ENCODE results near the gene SECISBP2L. TPM values are rescaled to one million over a fixed set of nuclear protein-coding genes. Genes with fewer than 3 reads are reported as not detected.

SECISBP2L gene
- total and polyA plus RNA-seq, 9 of the 15 experiments (the other 6 are each of a cell fraction or from before 2014, with no cell fraction given): 0.55 to 14.1 (median 10.4) TPM

GRCh38 chr15:49037546-49037940 lies 8.7 kb downstream of the SECISBP2L start:
- H3K4me2 ChIP-seq (ENCODE audit: insufficient read depth, low read length): no peak overlapping the region

DNA sequence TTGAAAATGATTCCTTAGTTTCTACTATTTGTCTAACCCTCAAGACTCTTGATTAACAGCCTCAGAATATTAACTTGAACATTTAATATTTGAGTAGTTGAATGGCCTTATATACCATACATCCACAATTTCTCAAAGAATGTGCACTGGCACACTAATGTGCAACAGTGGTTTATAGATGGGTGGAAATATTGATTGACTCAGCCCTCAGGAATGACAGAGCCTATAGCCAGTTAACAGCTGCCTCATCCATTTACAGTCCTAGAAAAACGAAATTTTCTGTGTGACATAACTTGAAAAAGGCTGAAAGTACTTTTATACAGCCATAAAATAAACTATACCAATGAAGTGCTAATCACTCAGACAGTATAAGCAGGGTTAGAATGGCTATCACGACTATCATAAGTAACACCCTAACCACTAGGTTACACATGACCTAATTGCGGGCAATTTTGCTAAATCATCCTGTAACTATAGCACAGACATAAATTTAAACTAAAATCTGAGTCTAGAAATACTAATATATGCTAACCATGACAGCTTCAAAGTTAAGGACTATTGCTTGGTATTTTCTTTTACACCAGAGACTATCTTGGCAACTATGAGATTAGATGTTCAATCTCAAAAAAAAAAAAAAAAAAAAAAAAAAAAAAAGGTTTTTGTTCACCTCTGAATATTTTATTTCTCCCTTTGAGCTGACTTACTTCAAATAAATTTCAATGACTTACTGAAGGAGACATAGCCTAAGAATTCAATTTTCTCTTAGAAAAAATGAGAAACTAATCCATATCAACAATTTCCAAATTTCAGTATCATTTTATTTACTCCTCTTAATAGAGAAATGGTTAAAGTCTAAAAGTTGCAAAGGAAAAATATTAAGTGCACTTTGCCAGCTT lies 9.3 kb downstream of the SECISBP2L start:
- no peaks in the 10 kb centered on the region for H3K9me3 ChIP-seq (replicated peaks; ENCODE audit: control insufficient read depth, insufficient read depth, low read depth, low read length)
- no peak for TF ChIP-seq TAL1 (IDR thresholded peaks at IDR 0.05)
- TF ChIP-seq MEIS2 (IDR thresholded peaks at IDR 0.05; ENCODE audit: partially characterized antibody): peak; percentile 33
- no peak for TF ChIP-seq MXD1 (CRISPR knock-in tag; IDR thresholded peaks at IDR 0.05; ENCODE audit: borderline replicate concordance, poor library complexity, severe bottlenecking)
- no peak for TF ChIP-seq RBM15 (IDR thresholded peaks at IDR 0.05; ENCODE audit: insufficient read depth, low read length)
- TF ChIP-seq GABPA (tag; conservative IDR thresholded peaks at IDR 0.05; ENCODE audit: low read depth): no peak
- TF ChIP-seq C11orf30 (IDR thresholded peaks at IDR 0.05; ENCODE audit: low read depth): peak; percentile 65; the same call in 1 of the 2 replicates
- peak; percentile 62 for TF ChIP-seq MAFG (tag; conservative IDR thresholded peaks at IDR 0.05)
- TF ChIP-seq ZMIZ1 (IDR thresholded peaks at IDR 0.05; ENCODE audit: low read depth in 2 of 2, low read length in 2 of 2): no peak
- peak; percentile 39 for TF ChIP-seq ZNF316 (IDR thresholded peaks at IDR 0.05)
- no peak for TF ChIP-seq POLR2G (IDR thresholded peaks at IDR 0.05; ENCODE audit: low read depth, low read length)

More at GRCh38 chr15:49037546-49037940, 8.7 kb downstream of the SECISBP2L start:
- H2AFZ ChIP-seq (ENCODE audit: low read depth, low read length): no peak overlapping the region
- ChIA-PET POLR2A (interaction anchor here (1.1 to 1.4 kb wide), 2 partner anchors 9 to 12 kb away, joined by 3 to 4 read pairs; partner anchors contain the start of gene SECISBP2L), CTCF (ENCODE audit: low intra/inter-chr PET ratio) (no interaction called here)
- no peaks in the 10 kb centered on the region for H3K9me1 ChIP-seq (ENCODE audit: control insufficient read depth, insufficient read depth, low read length)
- no peak overlapping the region for H3K27ac ChIP-seq (ENCODE audit: extremely low read depth, low read depth, low read length)
- H3K27me3 ChIP-seq (ENCODE audit: control insufficient read depth in 2 of 2, insufficient read depth in 2 of 2, low read length in 2 of 2): no peaks in the 10 kb centered on the region
- intact Hi-C loops (cut with micrococcal nuclease): no loop called here
- H3K79me2 ChIP-seq (ENCODE audit: control insufficient read depth, insufficient read depth, low read length): peaks cover 22% of the 10 kb centered on the region
- in situ Hi-C loops (cut with MboI): no loop called here
- BruUV-seq (replicated peaks): no TSS peak
- H3K9ac ChIP-seq (ENCODE audit: insufficient read depth in 1 of 2, low read depth in 2 of 2, low read length in 2 of 2): no peak overlapping the region
- H3K36me3 ChIP-seq (ENCODE audit: control insufficient read depth, insufficient read depth, low read length): peaks cover 18% of the 10 kb centered on the region
- no peak for TF ChIP-seq CC2D1A (IDR thresholded peaks at IDR 0.05)
- ATAC-seq (no peak), DNase-seq (ENCODE audit: extremely low read depth in 1 of 4, low spot score in 3 of 4) (no peak), FAIRE-seq (no peak)
- no peak overlapping the region for H3K4me3 ChIP-seq
- no peaks in the 10 kb centered on the region; a peak in 1 of 5 replicates for H3K4me1 ChIP-seq (replicated peaks in 1 of 2; ENCODE audit: control insufficient read depth in 2 of 2, insufficient read depth in 2 of 2, low read length in 2 of 2)
- no peaks in the 10 kb centered on the region for H4K20me1 ChIP-seq (replicated peaks; ENCODE audit: control insufficient read depth, insufficient read depth, low read length)
- H3K9me3 ChIP-seq (replicated peaks; ENCODE audit: control insufficient read depth, insufficient read depth, low read depth, low read length): no peaks in the 10 kb centered on the region

More for the DNA sequence above, 9.3 kb downstream of the SECISBP2L start:
- Histone ChIP-seq H3K4me2 (ENCODE audit: insufficient read depth, low read length) (no peak overlapping the region), H3K36me3 (ENCODE audit: control insufficient read depth, insufficient read depth, low read length) (peaks cover 16% of the 10 kb centered on the region), H3K27me3 (ENCODE audit: control insufficient read depth in 2 of 2, insufficient read depth in 2 of 2, low read length in 2 of 2) (no peaks in the 10 kb centered on the region), H3K4me1 (replicated peaks in 1 of 2; ENCODE audit: control insufficient read depth in 2 of 2, insufficient read depth in 2 of 2, low read length in 2 of 2) (no peaks in the 10 kb centered on the region; a peak in 1 of 5 replicates), H3K9me1 (ENCODE audit: control insufficient read depth, insufficient read depth, low read length) (no peaks in the 10 kb centered on the region), H3K9ac (ENCODE audit: insufficient read depth in 1 of 2, low read depth in 2 of 2, low read length in 2 of 2) (no peak overlapping the region), H2AFZ (ENCODE audit: low read depth, low read length) (0 out of 2 replicates have a peak overlapping the region, but pooled peaks have one; percentile 34), H3K79me2 (ENCODE audit: control insufficient read depth, insufficient read depth, low read length) (peaks cover 16% of the 10 kb centered on the region), H4K20me1 (replicated peaks; ENCODE audit: control insufficient read depth, insufficient read depth, low read length) (no peaks in the 10 kb centered on the region), H3K4me3 (no peak overlapping the region), H3K27ac (ENCODE audit: extremely low read depth, low read depth, low read length) (no peak overlapping the region)
- WGBS (ENCODE audit: insufficient coverage, low coverage, missing lambda C conversion rate): 6% methylated on average over 3 of the region's 3 CpGs
- in situ Hi-C loops (cut with MboI): no loop called here
- DNase-seq (ENCODE audit: extremely low read depth in 1 of 4, low spot score in 3 of 4) (peak in 2 of 4 experiments; percentile 9 to 17), ATAC-seq (peak; percentile 81), FAIRE-seq (no peak)
- BruUV-seq (replicated peaks): no TSS peak
- intact Hi-C loops (cut with micrococcal nuclease): no loop called here
- ChIA-PET POLR2A (interaction anchor here (1.1 to 1.4 kb wide), 2 partner anchors 10 to 13 kb away, joined by 3 to 4 read pairs; partner anchors contain the start of gene SECISBP2L), CTCF (ENCODE audit: low intra/inter-chr PET ratio) (no interaction called here)
